HFF-Myc (cell line): ENCODE results near the gene GRB2.

Experiments
- DNase-seq: peaks from one replicate; pipeline ENCODE4 v3.0.0-alpha.2; 2011; ENCODE audit warnings: low read depth; ENCODE audit errors: extremely low read depth
- H3K4me3 ChIP-seq: replicated peaks from 2 replicates; pipeline ENCODE4 v1.5.1; 2011; ENCODE audit warnings: low read depth, mild to moderate bottlenecking, control low read depth, low read length
- TF ChIP-seq, protein P1 (sequence below): IDR thresholded peaks from 2 replicates; pipeline ENCODE4 v1.5.1; 2012; ENCODE audit warnings: mild to moderate bottlenecking, low read depth, low read length, control low read depth; ENCODE audit errors: missing control alignments

The GRB2 gene

DNA sequence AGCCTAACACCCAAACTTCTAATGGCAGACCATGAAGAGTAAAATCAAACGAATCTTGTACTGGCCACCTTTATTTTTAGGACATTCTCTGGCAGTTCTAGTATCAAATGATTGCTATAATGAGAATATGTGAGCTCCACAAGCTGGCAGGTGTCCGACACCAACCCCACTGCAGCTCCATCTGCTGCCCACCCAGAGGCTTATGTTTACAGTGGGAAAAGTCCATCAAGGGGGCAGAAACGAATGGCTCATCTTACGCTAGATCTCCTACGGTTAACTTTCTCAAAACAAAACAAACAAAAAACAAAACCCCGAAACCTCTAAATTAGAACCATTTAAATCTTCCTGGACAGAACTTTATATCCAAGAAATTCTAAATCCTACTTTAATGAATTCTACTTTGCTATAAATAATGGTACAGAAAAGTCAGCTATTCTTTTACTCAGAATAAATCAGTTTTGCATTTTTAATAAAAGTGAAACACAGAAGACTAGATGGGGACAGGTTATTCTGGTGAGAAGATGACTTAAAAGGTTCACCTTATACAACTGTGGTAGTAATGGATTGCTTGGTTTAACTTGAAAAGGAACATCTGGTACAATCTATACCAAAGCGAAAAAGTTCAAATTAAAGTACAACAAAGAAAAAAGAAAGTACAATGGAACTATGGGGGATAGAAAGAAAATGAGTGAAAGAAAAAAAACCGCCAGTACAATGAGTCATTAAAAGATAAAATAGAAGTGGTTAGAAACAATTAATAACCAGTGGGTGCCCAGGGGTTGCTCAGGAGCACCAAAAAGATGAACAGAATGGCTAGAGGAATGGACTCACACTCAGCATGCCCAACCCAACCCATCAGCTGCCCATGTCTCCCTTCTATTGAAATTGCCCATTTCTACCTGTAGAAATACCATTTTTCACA is 40.2 kb downstream of the GRB2 start:
- no peak for DNase-seq
- TF ChIP-seq, protein P1, sequence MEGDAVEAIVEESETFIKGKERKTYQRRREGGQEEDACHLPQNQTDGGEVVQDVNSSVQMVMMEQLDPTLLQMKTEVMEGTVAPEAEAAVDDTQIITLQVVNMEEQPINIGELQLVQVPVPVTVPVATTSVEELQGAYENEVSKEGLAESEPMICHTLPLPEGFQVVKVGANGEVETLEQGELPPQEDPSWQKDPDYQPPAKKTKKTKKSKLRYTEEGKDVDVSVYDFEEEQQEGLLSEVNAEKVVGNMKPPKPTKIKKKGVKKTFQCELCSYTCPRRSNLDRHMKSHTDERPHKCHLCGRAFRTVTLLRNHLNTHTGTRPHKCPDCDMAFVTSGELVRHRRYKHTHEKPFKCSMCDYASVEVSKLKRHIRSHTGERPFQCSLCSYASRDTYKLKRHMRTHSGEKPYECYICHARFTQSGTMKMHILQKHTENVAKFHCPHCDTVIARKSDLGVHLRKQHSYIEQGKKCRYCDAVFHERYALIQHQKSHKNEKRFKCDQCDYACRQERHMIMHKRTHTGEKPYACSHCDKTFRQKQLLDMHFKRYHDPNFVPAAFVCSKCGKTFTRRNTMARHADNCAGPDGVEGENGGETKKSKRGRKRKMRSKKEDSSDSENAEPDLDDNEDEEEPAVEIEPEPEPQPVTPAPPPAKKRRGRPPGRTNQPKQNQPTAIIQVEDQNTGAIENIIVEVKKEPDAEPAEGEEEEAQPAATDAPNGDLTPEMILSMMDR = no peak
- no peak overlapping the region for H3K4me3 ChIP-seq

DNA sequence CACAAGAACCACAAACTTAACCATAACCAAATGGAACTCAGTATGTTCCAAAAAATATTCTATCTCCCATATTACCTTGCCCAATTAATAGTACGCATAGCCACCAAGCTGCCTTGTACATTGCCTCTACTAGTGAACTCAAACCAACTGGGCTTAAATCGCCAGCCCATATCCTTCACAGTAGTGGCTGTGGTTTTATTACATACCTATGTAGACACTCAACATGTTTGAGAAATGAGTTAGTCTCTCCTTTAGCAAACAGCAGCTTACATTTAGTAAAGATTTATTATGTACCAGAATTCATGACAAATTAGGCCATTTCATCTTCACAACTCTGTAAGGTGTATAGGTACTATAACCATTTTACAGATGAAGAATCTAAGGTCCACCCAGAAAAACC is 41.4 kb downstream of the GRB2 start:
- TF ChIP-seq, protein P1 = no peak
- no peak overlapping the region for H3K4me3 ChIP-seq
- peak; percentile 20 for DNase-seq

GRCh38 chr17:75361996-75362395 is 43.5 kb downstream of the GRB2 start:
- DNase-seq = no peak
- H3K4me3 ChIP-seq = no peak overlapping the region
- TF ChIP-seq, protein P1 = no peak

DNA sequence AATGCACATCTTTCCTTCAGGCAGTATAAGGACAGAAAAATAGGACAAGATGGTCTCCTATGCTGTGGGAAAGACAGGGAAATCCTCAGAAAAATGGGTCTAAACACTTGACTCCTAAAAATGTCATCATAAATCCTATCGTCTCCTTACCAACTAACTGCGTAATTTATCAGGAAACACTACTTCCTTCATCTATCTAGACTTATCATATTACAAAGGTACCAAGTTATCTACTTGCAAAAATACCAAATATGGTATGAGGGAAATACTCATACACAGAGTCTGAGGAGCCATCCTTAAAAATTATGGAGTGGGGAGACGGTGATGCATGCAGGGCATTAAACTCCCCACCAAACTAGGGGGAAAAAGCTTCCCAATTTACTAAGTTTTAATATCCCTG is 44.1 kb downstream of the GRB2 start:
- no peak for DNase-seq
- TF ChIP-seq, protein P1 = no peak

DNA sequence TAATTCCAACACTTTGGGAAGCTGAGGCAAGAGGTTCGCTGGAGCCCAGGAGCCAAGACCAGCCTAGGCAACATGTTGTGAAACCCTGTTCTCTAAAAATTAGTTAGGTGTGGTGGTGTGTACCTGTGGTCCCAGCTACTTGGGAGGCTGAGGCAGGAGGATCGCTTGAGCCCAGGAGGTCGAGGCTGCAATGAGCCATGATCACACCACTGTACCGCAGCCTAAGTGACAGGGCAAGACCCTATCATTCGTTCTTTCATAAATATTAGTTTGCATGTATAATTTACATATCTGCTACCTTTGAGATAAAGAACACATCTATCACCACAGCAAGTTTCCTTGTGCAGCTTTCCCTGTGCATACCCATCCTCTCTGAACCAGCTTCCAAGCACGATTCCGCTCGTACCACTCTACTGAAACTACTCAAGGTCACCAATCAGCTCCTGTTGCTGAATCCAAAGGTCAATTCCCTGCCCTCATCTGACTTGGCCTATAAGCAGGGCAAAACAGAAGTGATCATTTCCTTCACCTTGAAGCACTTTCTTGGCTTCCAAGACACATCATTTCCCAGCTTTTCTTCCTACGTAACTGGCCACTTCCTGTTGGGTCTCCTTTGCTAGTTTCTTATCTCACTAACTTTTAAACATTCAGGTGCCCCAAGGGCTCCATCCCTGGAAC is 49.1 kb downstream of the GRB2 start:
- no peak for DNase-seq
- no peak overlapping the region for H3K4me3 ChIP-seq
- TF ChIP-seq, protein P1 = no peak

More for the DNA sequence above, 44.1 kb downstream of the GRB2 start:
- H3K4me3 ChIP-seq = no peak overlapping the region

DNA sequence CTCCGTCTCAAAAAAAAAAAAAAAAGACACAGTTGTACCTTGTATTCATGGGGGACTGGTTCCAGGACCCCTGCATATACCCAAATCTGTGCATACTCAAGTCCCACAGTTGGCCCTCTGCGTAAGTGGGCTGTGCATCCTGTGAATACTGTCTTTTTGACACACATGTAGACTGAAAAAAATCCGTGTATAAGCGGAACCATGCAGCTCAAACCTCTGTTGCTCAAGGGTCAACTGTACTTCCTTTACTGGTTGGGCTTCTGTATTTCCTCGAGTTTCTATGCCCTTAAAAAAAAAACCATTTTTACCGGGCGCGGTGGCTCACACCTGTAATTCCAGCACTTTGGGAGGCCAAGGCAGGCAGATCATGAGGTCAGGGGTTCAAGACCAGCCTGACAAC is 52.3 kb downstream of the GRB2 start:
- TF ChIP-seq, protein P1 = no peak
- no peak for DNase-seq
- no peak overlapping the region for H3K4me3 ChIP-seq
